HG03103 (cell line): Measurements from ENCODE around the gene TNFRSF14.
"Not testable (repeated sequence)": the region's sequence is repeated elsewhere in the genome, so short reads cannot be mapped to it uniquely, and the experiment has no call there.

ENCODE experiments used
- ATAC-seq: cut with Tn5 transposase; IDR thresholded peaks from one replicate; pipeline ENCODE4 v1.9.1; 2021; ENCODE audit warnings: low read depth; ENCODE audit not compliant: unreplicated experiment

Gene TNFRSF14

GRCh38 chr1:2552189-2552588, 4.0 kb upstream of the TNFRSF14 start:
- ATAC-seq, result no peak

DNA sequence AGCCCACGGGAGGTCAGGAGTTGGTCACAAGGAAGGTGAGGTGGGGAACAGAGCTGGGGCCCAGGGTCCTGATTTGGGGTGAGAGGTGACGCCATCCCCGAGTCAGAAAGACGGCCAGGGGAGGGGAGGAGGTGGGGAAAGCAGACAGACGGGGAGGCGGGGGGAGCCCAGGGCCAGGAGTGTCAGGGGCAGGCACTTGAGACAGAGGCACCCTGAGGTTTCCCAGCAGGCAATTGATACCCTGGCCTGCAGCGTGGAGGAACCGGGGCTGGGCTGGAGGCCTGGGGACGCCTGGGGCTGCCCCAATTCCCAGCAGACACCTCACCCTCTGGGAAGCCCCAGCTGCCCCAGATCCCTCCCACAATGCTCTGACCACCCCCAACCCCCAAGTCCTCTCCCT, 3.1 kb upstream of the TNFRSF14 start:
- ATAC-seq, result not testable (repeated sequence)

DNA sequence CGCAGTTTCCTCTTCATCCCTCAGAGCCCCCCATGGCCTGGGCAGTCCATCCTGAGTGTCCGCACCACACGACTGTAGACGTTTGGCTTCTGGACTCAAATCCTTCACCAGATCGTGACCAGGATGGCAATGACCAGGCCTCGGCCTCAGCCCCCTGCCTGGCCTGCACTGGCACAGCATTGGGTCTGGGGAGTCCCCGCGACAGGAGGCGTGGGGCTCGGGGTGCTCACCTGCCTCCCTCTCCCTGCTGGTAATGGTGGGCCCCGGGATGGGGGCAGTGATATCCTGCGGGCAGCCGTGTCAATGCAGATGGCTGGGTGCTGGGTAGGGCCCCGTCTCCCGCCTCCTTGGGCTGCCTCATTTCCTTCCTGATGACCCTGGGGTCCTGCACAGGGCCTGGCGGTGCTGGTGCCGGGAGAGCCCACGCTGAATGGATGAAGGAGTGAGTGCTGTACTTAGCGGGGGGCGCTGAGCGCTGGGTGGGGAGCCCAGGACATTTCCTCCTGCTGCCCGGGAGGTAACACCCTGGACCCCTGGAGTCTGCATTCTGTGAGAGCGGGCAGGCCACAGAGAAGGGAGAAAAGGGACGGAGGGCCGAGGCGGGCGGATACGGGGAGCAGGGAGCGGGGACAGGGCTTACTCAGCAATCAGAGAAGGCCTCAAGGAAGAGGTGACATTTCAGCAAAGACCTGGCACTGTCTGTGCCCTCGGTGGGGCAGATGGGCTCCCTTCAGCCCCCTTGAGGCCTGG, 2.1 kb upstream of the TNFRSF14 start:
- ATAC-seq, result no peak

- no peak for ATAC-seq
Measured at GRCh38 chr1:2554621-2555387, 1.4 kb upstream of the TNFRSF14 start.

- peak; percentile 31 for ATAC-seq
Measured at GRCh38 chr1:2555634-2556276, 416 bp upstream of the TNFRSF14 start.

DNA sequence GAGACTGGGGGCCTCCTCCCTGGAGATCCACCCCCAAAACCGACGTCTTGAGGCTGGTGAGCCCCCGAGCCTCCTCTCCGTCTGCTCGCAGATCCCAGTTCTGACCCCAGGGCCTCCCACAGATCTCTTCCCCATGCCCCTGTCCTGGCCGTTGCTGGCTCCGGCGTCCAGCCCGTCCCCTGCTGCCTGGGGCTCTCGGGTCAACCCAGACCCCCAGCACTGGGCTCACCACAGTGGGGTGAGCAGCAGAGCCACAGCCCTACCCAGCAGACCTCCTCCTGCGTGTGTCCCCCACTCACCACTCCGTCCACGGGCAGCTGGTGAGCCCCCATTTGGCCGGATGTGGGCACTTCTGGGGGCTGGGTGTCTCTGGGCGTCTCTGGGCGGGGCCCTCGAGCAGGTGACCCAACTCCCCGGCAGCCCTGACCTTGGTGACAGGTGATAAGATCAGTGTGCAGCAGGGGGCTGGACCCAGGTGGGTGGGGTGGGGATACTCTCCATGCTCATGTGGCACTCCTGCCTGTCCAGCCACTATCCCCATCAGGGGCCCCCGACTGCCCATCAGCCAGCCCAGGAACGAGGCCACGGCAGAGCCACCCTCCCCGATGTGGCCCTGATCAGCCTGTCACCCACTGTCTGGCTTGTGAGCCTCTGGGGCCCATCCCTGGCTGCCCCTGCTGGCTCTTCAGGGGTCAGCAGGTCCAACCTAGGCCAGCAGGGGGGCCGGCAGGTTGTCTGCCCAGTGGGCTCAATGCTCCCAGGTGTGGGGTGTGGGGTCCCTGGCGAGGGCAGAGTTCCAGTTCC, 709 bp downstream of the TNFRSF14 start:
- ATAC-seq, result no peak

DNA sequence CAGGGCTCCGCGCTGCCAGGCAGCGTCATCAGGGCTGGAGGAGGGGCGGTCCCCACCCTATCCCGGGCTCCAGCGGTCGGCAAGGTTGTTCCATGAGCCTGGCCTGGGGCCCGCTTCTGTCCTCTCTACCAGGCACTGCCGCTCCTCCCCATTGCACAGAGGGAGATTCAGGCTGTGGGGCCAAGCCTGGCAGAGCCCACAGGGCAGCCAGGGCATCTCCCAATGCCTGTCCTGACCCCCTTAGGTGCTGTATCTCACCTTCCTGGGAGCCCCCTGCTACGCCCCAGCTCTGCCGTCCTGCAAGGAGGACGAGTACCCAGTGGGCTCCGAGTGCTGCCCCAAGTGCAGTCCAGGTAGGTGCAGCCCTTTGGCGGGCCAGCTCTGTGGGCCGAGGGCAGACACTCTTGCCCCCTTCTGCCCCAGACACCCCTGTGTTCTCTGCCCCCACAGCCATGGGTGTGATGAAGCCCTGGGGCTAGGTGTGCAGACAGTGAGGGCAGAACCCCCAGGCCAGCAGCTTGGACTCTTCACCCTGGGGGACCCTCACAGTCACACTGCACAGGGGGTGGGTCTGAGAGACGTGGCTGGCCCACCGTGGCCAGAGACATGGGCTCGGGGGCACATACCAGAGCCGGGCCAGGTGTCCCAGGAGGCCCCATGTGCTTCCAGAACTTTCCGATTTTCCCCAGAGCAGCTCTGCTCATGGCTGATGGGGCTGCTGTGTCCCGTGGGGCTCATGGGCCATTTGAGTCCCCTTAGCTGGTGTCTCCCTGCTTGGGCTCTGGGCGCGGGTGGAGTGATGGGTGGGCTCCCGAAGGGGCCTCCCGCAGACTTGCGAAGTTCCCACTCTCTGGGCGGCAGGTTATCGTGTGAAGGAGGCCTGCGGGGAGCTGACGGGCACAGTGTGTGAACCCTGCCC, 1.6 kb downstream of the TNFRSF14 start:
- ATAC-seq, result no peak

- no peak for ATAC-seq
Measured at GRCh38 chr1:2558420-2558819, 2.2 kb downstream of the TNFRSF14 start.

DNA sequence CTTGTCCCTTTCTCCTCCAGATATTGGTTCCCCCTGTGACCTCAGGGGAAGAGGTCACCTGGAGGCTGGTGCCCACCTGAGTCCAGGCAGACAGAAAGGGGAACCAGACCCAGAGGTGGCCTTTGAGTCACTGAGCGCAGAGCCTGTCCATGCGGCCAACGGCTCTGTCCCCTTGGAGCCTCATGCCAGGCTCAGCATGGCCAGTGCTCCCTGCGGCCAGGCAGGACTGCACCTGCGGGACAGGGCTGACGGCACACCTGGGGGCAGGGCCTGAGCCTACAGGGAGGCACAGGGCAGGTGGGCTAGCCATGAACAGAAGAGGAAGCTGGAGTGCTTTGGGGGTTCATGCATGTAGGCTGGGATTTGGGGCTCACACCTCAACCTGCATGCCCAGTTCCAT, 2.7 kb downstream of the TNFRSF14 start:
- ATAC-seq, result no peak

- ATAC-seq, result no peak
Measured at GRCh38 chr1:2559509-2560298, 3.5 kb downstream of the TNFRSF14 start.

DNA sequence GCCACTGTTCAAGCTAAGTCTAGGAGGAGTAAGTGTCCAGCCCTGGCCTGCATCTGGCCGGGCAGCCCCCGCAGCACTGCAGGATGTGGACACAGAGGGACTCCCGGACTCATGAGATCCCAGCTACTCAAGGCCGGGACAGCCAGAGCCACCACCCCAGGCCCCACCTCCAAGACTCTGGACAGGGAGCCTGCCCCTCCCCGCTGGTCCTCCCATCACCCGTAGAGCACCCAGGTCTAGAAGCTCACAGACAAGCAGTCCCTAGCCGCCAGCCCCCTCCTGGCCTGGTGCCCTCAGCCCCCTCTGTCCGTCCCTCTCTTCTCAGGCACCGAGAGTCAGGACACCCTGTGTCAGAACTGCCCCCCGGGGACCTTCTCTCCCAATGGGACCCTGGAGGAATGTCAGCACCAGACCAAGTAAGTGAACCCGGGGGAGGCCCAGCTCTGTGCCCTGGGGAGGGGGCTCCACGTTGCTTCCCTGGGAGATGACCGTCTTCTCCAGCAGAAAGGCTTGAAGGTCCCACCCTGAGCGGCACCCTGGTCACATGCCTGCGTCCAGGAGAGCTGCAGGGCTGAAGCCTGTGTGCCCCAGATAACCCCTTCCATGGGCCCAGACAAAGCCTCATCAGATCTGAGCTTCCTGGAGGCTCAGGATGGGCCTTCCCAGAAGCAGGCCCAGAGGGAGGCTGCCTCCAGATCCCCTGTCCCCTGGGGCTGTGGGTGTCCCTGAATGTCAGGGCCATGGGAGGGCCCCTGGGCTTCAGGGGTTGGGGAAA, 4.3 kb downstream of the TNFRSF14 start:
- ATAC-seq, result no peak

- no peak for ATAC-seq
Measured at GRCh38 chr1:2561446-2561845, 5.3 kb downstream of the TNFRSF14 start.

DNA sequence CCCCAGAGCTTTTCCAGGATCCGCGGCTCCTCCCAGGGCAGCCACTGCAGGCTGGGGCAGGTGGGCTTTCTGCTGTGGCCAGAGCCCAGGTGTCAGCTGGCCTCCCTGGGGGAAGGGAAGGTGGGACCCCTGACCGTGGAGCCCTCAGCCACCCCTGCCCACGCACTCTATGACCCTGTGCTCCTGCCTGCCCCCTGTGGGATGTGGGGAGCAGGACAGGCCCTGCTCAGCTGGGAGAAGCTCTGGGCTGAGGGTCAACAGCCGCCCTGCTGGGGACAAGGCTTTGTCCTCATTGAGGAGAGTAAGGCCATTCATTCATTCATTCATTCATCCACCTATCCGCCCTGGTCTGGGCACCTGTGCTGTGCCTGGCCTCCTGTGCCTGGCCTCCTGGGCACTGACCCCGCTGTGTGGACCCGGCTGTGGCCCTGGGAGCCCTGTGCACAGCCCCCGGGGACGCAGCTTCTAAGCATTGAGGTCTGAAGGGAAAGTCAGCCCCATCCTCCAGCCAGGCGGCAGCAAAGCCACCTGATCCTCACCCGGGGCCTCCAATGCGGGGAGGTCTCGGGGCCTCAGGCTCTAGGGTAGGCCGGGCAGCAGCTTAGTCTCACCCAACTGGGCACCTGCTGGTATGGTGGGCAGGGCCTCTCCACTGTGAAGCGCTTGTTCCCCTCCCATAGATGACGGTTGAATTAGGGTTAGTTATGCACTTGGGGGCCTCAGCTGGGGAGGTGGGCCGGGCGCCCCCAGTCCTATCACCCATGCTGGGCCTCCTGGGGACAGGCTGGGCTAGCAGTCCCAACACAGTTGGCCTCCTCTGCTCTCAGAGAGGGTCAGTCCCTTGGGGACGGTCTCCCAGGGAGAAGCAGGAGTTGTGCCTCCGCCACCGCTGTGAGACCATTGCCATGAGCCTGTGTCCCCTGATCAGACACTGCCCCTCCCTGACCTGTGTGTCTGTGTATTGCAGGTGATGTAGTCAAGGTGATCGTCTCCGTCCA, 6.0 kb downstream of the TNFRSF14 start:
- no peak for ATAC-seq

- ATAC-seq, result no peak
Measured at GRCh38 chr1:2563205-2563604, 7.0 kb downstream of the TNFRSF14 start.

GRCh38 chr1:2564006-2564814, 8.0 kb downstream of the TNFRSF14 start:
- ATAC-seq, result no peak

GRCh38 chr1:2564815-2565374, 8.7 kb downstream of the TNFRSF14 start:
- ATAC-seq, result no peak
